Fibroblast of mammary gland (primary cell): ENCODE measurements around the gene PPP1R12C.

Experiments used
- DNase-seq: peaks from one replicate; pipeline ENCODE4 v3.0.0-alpha.2; 2010; ENCODE audit warnings: low read depth
- H3K4me3 ChIP-seq: 2 replicates; pipeline ENCODE4 v1.5.1; 2011; ENCODE audit warnings: low read depth, mild to moderate bottlenecking, low read length, moderate library complexity; ENCODE audit not compliant: control insufficient read depth
- TF ChIP-seq, protein P1 (sequence below): conservative IDR thresholded peaks from 2 replicates; pipeline ENCODE4 v1.5.1; 2011; ENCODE audit warnings: low read depth, low read length, inconsistent platforms; ENCODE audit not compliant: control insufficient read depth, insufficient read depth

The PPP1R12C gene

DNA sequence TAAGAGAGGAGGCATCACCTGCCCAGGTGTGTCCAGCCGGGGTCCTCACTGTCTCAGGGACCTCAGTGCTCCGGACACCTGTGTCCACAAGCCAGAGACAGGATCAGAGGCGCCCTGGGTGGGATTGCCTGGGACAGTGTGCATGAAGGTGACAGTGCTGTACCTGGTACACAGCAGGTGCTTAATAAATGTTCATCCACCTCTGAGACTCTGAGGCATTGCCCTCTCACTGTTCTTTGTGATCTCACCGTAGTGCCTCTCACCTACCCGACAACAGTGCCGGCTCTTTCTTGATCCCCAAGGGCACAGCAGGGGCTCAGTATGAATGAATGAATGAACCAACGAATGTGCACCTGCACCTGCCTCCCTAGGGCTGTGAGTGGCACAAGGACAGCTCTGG lies 63.7 kb downstream of the PPP1R12C start:
- TF ChIP-seq, protein P1, sequence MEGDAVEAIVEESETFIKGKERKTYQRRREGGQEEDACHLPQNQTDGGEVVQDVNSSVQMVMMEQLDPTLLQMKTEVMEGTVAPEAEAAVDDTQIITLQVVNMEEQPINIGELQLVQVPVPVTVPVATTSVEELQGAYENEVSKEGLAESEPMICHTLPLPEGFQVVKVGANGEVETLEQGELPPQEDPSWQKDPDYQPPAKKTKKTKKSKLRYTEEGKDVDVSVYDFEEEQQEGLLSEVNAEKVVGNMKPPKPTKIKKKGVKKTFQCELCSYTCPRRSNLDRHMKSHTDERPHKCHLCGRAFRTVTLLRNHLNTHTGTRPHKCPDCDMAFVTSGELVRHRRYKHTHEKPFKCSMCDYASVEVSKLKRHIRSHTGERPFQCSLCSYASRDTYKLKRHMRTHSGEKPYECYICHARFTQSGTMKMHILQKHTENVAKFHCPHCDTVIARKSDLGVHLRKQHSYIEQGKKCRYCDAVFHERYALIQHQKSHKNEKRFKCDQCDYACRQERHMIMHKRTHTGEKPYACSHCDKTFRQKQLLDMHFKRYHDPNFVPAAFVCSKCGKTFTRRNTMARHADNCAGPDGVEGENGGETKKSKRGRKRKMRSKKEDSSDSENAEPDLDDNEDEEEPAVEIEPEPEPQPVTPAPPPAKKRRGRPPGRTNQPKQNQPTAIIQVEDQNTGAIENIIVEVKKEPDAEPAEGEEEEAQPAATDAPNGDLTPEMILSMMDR: no peak

DNA sequence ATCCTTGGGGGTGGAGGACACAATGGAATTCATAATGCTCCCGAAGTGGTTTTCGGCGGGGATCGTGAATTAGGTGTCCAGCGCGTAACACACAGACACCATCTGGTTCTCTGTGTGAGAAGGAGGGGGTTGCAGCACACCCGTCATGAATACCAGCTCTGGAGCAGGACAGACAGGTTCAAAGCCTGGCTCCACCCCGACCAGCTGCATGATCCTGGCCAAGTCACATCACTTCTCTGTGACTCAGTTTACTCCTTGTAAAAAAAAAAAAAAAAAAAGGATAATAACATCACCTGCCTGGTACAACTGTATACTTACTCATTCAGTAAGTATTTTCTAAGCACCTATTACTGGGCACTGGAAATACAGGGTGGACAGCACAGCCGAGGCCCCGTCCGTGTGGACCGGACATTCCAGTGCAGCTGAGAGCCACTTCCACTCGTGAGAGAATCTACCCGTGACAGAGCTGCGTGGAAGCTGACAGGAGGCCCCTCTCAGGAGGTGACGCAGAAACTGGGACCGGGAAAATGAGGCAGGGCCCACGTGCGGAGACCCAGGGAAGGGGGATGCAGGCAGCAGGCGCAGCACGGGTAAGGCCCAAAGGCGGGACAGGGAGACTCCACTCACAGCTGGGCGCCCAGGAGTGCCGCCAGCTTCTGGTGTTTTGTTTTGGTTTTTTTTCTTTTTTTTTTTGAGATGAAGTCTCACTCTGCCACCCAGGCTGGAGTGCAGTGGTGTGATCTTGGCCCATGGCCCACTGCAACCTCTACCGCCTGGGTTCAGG lies 66.5 kb downstream of the PPP1R12C start:
- TF ChIP-seq, protein P1: no peak
- no peak for DNase-seq
- no peak overlapping the region for H3K4me3 ChIP-seq

More for the DNA sequence above, 63.7 kb downstream of the PPP1R12C start:
- DNase-seq: no peak
- no peak overlapping the region for H3K4me3 ChIP-seq

DNA sequence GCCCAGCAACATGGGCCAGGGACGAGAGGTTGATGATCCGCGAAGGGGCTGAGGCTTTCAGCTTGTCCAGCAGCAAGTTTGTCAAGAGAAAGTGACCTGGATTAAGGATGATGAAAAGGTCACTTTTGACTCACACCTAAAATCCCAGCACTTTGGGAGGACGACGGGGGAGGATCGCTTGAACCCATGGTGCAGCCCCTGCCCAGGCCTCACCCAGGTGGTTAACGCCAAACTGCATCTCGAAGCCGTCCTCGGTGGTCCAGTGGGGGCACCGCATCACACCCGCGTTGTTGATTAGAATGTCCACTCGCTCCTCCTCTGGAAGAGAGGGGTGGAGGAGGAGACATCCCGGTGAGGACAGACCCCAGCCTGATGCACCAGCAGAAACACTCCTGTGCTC lies 69.0 kb downstream of the PPP1R12C start:
- DNase-seq: no peak
- no peak overlapping the region for H3K4me3 ChIP-seq
- TF ChIP-seq, protein P1: no peak

DNA sequence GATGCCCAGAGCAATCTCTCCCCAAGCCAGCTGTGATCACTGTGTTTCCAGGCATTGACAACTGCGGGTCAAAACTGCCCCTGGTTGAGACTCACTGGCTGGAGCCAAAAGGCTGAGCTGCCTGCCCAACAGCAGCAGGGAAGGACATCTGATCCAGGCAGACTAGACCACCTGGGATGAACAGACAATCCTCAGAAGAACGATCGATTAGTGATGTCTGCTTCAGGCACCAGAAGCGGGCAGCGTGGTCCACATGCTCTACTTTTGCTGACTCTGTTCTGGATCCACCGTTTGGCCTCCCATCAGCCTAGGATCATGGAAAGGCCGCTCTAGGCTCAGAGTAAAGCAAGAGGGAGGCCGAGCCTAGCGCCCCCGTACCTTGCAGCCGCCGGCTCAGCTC lies 69.5 kb downstream of the PPP1R12C start:
- TF ChIP-seq, protein P1: no peak
- no peak for DNase-seq
- no peak overlapping the region for H3K4me3 ChIP-seq

DNA sequence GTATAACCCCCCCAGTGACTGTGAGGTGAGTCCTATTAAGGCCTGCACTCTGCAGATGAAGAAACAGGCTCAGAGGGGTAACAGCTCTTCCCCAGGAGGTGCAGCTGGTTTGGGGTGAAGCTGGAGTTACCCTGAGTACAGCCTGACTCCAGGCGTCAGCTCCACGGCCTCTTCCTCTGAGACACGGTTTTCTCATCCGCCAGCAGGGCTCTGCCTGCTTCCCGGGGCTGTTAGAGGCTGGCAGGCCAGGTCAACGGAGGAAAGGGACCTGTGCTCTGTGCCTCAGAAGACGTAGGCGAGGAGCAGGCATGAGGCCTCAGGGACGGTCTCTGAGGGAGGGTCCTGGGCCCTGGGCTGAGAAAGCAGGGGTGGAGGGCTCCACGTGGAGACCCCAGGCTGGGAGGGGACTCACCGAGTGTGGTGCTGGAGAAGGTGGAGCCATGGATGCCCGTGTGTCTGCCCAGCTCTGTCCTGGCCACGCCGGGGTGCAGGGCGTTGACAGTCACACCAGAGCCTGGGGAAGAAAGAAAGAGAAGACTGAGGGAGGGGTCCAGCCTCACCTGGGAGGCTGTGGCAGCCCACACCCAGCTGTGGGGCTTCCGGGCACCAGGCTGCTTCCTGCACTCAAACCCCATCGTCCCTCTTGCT lies 70.3 kb downstream of the PPP1R12C start:
- no peak for DNase-seq
- TF ChIP-seq, protein P1: no peak
- no peak overlapping the region for H3K4me3 ChIP-seq

DNA sequence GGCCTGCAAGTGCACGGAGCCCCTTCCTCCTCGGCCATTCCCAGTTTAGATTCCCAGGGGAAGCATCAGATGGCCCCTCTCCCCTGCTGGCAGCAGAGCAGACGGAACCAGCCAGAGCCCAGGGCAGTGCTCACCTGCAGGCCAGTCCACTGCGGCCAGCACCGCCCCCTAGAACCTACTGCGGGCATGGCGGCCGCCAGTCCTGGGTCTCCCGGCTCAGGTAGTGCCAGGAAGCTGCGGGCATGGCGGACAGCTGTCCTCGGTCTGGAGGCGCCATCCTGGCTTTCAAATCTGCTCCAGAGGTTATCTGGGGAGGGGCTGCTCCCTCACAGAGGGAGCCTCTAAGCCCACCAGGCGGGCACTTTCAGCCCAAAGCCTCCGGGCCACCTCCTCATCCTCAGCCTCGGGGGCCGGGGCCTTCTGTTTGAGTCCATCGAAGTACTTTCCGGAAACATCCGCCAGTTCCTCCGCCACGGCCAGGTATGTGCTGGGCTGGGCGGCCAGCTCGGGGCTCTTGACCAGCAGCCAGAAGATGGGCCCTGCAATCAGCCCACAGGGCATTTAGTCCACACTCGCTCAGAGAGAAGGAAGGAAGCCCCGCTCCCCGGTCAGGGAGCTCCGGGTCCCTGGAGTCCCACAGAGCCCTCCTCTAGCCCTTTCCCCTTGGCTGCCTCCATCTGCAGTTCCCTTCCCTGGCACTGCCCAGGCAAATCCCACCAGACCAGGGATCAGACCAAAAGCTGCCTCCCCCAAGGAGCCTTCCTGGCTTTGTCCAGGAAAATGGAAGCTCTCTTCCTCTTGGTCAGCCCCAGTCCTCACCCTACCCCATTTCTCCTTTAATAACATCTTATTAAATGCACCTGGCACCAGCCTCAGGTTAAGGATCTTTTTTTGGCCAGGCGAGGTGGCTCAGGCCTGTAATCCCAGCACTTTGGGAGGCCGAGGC lies 72.4 kb downstream of the PPP1R12C start:
- no peak overlapping the region for H3K4me3 ChIP-seq
- TF ChIP-seq, protein P1: no peak
- no peak for DNase-seq
